Keratinocyte (primary cell): ENCODE results near the gene SLC36A3. TPM values are rescaled to one million over a fixed set of nuclear protein-coding genes. Genes with fewer than 3 reads are reported as not detected.

ENCODE experiments used
- DNase-seq: peaks from one replicate; pipeline ENCODE4 v3.0.0-alpha.2; 2011; ENCODE audit warnings: low read depth, missing footprints, low spot score
- FAIRE-seq: peaks from 2 replicates; lab custom pipeline; 2011; peaks lifted over from hg19 to GRCh38; lab: Jason Lieb, UNC
- H2AFZ ChIP-seq: 2 replicates; pipeline ENCODE4 v1.6.0; 2012; ENCODE audit warnings: low read length, control low read depth, inconsistent platforms; ENCODE audit not compliant: control insufficient read depth
- H3K27ac ChIP-seq: 2 replicates; pipeline ENCODE4 v1.5.1; 2011; ENCODE audit warnings: low read length; ENCODE audit not compliant: control insufficient read depth, insufficient read depth
- H3K27me3 ChIP-seq: 3 replicates; pipeline ENCODE4 v1.6.0; 2011; ENCODE audit warnings: low read length; ENCODE audit not compliant: control insufficient read depth, insufficient read depth; ENCODE audit errors: extremely low read depth
- H3K36me3 ChIP-seq, 2 experiments: 2 replicates in 1 of 2; 3 replicates in 1 of 2; pipeline ENCODE4 v1.5.1; 2011; ENCODE audit warnings: low read length in 2 of 2, mild to moderate bottlenecking in 1 of 2; ENCODE audit not compliant: control insufficient read depth in 2 of 2, insufficient read depth in 2 of 2; ENCODE audit errors: extremely low read depth in 1 of 2
- H3K4me1 ChIP-seq: 3 replicates; pipeline ENCODE4 v1.5.1; 2011; ENCODE audit warnings: low read length; ENCODE audit not compliant: control insufficient read depth, insufficient read depth; ENCODE audit errors: extremely low read depth
- H3K4me2 ChIP-seq: 3 replicates; pipeline ENCODE4 v1.6.0; 2011; ENCODE audit warnings: low read depth, low read length; ENCODE audit not compliant: control insufficient read depth, insufficient read depth; ENCODE audit errors: extremely low read depth
- H3K4me3 ChIP-seq, 3 experiments: fragments of 200-600 bp in 1 of 3; sonication (generic) in 1 of 3; 2 replicates in 2 of 3; 3 replicates in 1 of 3; pipeline ENCODE4 v1.5.1; 2011 to 2016; ENCODE audit warnings: low read length in 3 of 3, mild to moderate bottlenecking in 3 of 3, control low read depth in 2 of 3, inconsistent platforms in 1 of 3, low read depth in 1 of 3, mixed read lengths in 1 of 3, mixed run types in 1 of 3, moderate library complexity in 1 of 3; ENCODE audit not compliant: control insufficient read depth in 2 of 3, insufficient read depth in 2 of 3; ENCODE audit errors: extremely low read depth in 1 of 3
- H3K79me2 ChIP-seq: 2 replicates; pipeline ENCODE4 v1.6.0; 2012; ENCODE audit warnings: low read length; ENCODE audit not compliant: control insufficient read depth, insufficient read depth
- H3K9ac ChIP-seq: 3 replicates; pipeline ENCODE4 v1.6.0; 2011; ENCODE audit warnings: low read length; ENCODE audit not compliant: control insufficient read depth, insufficient read depth; ENCODE audit errors: extremely low read depth
- H3K9me1 ChIP-seq: 3 replicates; pipeline ENCODE4 v1.6.0; 2011; ENCODE audit warnings: low read length; ENCODE audit not compliant: control insufficient read depth, insufficient read depth; ENCODE audit errors: extremely low read depth
- H3K9me3 ChIP-seq: 2 replicates; pipeline ENCODE4 v1.5.1; 2012; ENCODE audit warnings: low read depth, low read length; ENCODE audit not compliant: control insufficient read depth
- H4K20me1 ChIP-seq: 3 replicates; pipeline ENCODE4 v1.6.0; 2011; ENCODE audit warnings: low read length; ENCODE audit not compliant: control insufficient read depth, insufficient read depth; ENCODE audit errors: extremely low read depth
- EZH2 ChIP-seq: IDR thresholded peaks from one replicate; pipeline ENCODE4 v1.6.1; 2012; ENCODE audit warnings: inconsistent platforms, mild to moderate bottlenecking, low read length, moderate library complexity
- dilution Hi-C: fragments of 300-500 bp; cut with MboI; formaldehyde crosslinking; loops from one replicate; pipeline ENCODE4 v1.7.0; 2020; ENCODE audit warnings: low sequenced_read_pairs; ENCODE audit not compliant: extremely low pct_ligation_motif_present
- polyA plus RNA-seq, 5 experiments: library from polyadenylated mRNA; depleted of rRNA in 3 of 5; stranded (reverse) in 3 of 5; stranded (forward) in 1 of 5; unstranded in 1 of 5; fragments of >200 nt; gene quantifications; 1 replicate in 1 of 5; 2 replicates in 3 of 5; 3 replicates in 1 of 5; pipeline versions ENCODE4 v1.2.1 to v1.2.3, GENCODE V29; 2011 to 2012; ENCODE audit warnings: missing spikeins in 2 of 5, low read depth in 1 of 5, low replicate concordance in 1 of 5
- TF ChIP-seq, protein P1 (sequence below), 3 experiments: IDR thresholded peaks in 1 of 3; conservative IDR thresholded peaks in 1 of 3; optimal IDR thresholded peaks in 1 of 3; 2 replicates in 2 of 3; 3 replicates in 1 of 3; pipeline versions ENCODE3 to v1.5.1; 2011; ENCODE audit warnings: low read length in 3 of 3, mild to moderate bottlenecking in 3 of 3, moderate library complexity in 2 of 3, control low read depth in 1 of 3, inconsistent platforms in 1 of 3; ENCODE audit not compliant: insufficient read depth in 2 of 3; ENCODE audit errors: extremely low read depth in 1 of 3

Gene SLC36A3
- polyA plus RNA-seq, 1 donor (not counting 4 experiments of a cell fraction or from before 2014, with no cell fraction given), result not detected

DNA sequence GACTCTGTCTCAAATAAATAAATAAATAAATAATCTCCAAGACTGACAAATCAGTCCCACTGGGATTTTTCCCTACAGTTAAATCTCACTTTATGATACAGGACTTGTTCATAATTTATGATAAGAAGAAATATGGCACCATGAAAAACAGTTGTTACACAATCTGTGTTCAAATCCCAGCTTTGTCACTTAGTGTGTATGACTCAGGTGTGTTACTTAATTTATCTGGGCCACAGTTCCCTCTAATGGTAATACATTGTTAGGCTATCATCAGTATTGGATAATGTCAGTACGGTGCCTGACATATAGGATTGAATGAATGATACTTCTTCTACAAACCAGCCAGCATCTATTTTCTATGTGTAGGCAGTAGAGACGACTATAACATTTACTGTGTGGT, 23.1 kb downstream of the SLC36A3 start:
- H3K9me1 ChIP-seq, result no peaks in the 10 kb centered on the region
- FAIRE-seq (no peak), DNase-seq (no peak)
- no peak overlapping the region for H3K4me3 ChIP-seq
- H3K4me2 ChIP-seq, result no peak overlapping the region
- no peaks in the 10 kb centered on the region for H4K20me1 ChIP-seq
- dilution Hi-C loops, result no loop called here
- no peak for TF ChIP-seq EZH2
- TF ChIP-seq, protein P1, sequence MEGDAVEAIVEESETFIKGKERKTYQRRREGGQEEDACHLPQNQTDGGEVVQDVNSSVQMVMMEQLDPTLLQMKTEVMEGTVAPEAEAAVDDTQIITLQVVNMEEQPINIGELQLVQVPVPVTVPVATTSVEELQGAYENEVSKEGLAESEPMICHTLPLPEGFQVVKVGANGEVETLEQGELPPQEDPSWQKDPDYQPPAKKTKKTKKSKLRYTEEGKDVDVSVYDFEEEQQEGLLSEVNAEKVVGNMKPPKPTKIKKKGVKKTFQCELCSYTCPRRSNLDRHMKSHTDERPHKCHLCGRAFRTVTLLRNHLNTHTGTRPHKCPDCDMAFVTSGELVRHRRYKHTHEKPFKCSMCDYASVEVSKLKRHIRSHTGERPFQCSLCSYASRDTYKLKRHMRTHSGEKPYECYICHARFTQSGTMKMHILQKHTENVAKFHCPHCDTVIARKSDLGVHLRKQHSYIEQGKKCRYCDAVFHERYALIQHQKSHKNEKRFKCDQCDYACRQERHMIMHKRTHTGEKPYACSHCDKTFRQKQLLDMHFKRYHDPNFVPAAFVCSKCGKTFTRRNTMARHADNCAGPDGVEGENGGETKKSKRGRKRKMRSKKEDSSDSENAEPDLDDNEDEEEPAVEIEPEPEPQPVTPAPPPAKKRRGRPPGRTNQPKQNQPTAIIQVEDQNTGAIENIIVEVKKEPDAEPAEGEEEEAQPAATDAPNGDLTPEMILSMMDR (optimal IDR thresholded peaks at IDR 0.05 in 1 of 3, IDR thresholded peaks at IDR 0.05 in 1 of 3, conservative IDR thresholded peaks at IDR 0.05 in 1 of 3; ENCODE audit: extremely low read depth in 1 of 3, insufficient read depth in 2 of 3, low read length in 3 of 3), result no peak
- no peaks in the 10 kb centered on the region for H3K27me3 ChIP-seq
- H3K36me3 ChIP-seq, result no peaks in the 10 kb centered on the region
- no peak overlapping the region for H2AFZ ChIP-seq
- H3K9ac ChIP-seq, result no peak overlapping the region
- no peak overlapping the region for H3K27ac ChIP-seq
- no peaks in the 10 kb centered on the region for H3K9me3 ChIP-seq
- no peaks in the 10 kb centered on the region for H3K4me1 ChIP-seq
- no peaks in the 10 kb centered on the region for H3K79me2 ChIP-seq

DNA sequence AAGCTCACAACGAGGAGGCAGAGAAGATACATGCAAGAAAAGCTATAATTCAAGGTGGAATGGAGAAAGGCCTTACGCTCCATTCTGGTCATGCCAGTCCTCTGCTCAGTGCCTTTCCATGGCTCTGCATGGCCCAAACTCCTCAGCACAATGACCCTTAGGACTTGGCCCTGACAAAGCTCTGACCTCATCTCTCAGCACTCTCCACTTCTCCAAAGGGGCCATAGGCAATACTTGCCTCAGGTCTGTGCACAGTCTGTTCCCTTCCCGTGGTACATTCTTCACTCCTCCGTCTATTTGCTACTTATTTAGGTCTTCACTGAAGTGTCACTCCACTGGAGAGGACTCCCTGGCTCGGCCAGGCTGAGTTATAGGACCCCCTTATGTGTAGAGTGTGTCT, 24.7 kb downstream of the SLC36A3 start:
- dilution Hi-C loops, result no loop called here
- no peak for FAIRE-seq
- TF ChIP-seq EZH2, result no peak

DNA sequence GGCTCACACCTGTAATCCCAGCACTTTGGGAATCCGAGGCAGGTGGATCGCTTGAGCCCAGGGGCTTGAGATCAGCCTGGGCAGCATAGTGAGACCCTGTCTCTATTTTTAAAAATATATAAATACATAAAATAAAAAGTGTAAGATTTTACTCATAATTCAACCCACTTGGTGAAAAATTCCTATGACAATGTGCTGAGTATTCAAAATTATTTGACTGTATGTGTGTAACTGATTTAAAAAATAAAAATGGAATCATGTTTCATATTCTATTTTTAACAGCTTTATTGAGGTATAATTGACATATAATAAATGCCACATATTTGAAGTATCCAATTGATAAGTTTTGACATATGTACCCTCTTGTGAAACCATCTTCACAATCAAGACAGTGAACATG, 27.8 kb downstream of the SLC36A3 start:
- Histone ChIP-seq H3K36me3 (no peaks in the 10 kb centered on the region), H3K27ac (no peak overlapping the region), H3K9me3 (no peaks in the 10 kb centered on the region), H3K9ac (no peak overlapping the region), H3K4me3 (no peak overlapping the region), H3K4me1 (peaks cover 5% of the 10 kb centered on the region), H3K79me2 (no peaks in the 10 kb centered on the region), H3K9me1 (no peaks in the 10 kb centered on the region), H2AFZ (no peak overlapping the region), H4K20me1 (no peaks in the 10 kb centered on the region), H3K27me3 (no peaks in the 10 kb centered on the region), H3K4me2 (no peak overlapping the region)
- TF ChIP-seq, protein P1 (optimal IDR thresholded peaks at IDR 0.05 in 1 of 3, IDR thresholded peaks at IDR 0.05 in 1 of 3, conservative IDR thresholded peaks at IDR 0.05 in 1 of 3; ENCODE audit: extremely low read depth in 1 of 3, insufficient read depth in 2 of 3, low read length in 3 of 3), result no peak
- TF ChIP-seq EZH2, result no peak
- FAIRE-seq (no peak), DNase-seq (no peak)
- dilution Hi-C loops, result no loop called here

More for the DNA sequence above, 24.7 kb downstream of the SLC36A3 start:
- DNase-seq, result no peak
- Histone ChIP-seq H3K4me2 (no peak overlapping the region), H3K27ac (no peak overlapping the region), H3K4me3 (no peak overlapping the region), H2AFZ (no peak overlapping the region), H3K79me2 (no peaks in the 10 kb centered on the region), H3K36me3 (no peaks in the 10 kb centered on the region), H3K9me1 (no peaks in the 10 kb centered on the region), H4K20me1 (no peaks in the 10 kb centered on the region), H3K27me3 (no peaks in the 10 kb centered on the region), H3K4me1 (peaks cover 5% of the 10 kb centered on the region), H3K9me3 (no peaks in the 10 kb centered on the region), H3K9ac (no peak overlapping the region)
